HG03025 (cell line): ENCODE results near the gene SLC13A1.
"Not testable (repeated sequence)": the region's sequence is repeated elsewhere in the genome, so short reads cannot be mapped to it uniquely, and the experiment has no call there.

Experiments
- ATAC-seq: cut with Tn5 transposase; IDR thresholded peaks from one replicate; pipeline ENCODE4 v1.9.1; 2021; ENCODE audit warnings: mild to moderate bottlenecking, moderate library complexity; ENCODE audit not compliant: unreplicated experiment, low FRiP score

SLC13A1 gene, protein sequence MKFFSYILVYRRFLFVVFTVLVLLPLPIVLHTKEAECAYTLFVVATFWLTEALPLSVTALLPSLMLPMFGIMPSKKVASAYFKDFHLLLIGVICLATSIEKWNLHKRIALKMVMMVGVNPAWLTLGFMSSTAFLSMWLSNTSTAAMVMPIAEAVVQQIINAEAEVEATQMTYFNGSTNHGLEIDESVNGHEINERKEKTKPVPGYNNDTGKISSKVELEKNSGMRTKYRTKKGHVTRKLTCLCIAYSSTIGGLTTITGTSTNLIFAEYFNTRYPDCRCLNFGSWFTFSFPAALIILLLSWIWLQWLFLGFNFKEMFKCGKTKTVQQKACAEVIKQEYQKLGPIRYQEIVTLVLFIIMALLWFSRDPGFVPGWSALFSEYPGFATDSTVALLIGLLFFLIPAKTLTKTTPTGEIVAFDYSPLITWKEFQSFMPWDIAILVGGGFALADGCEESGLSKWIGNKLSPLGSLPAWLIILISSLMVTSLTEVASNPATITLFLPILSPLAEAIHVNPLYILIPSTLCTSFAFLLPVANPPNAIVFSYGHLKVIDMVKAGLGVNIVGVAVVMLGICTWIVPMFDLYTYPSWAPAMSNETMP

DNA sequence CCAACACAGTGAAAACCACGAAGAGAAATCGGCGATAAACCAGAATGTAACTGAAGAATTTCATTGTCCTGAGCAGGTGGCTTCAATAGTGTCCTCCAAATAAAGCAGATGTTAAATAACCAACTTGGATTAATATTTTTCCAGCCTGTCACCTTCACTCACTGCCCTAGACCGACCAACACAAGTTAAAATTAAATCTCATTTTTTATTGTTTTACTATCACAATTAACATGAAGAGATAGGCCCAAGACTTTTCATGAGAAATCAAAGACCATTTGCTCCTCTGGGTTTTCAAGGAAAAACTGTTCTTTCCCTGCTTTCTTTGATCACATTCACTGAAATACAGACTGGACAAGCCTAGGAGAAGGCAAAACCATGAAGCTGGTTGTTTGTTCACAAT is at the start of gene SLC13A1:
Gene SLC13A1 (minus strand): TSS at position 87 of the 400 bp plus-strand sequence. CDS start 23 bp downstream, at position 64.
- ATAC-seq, result no peak

DNA sequence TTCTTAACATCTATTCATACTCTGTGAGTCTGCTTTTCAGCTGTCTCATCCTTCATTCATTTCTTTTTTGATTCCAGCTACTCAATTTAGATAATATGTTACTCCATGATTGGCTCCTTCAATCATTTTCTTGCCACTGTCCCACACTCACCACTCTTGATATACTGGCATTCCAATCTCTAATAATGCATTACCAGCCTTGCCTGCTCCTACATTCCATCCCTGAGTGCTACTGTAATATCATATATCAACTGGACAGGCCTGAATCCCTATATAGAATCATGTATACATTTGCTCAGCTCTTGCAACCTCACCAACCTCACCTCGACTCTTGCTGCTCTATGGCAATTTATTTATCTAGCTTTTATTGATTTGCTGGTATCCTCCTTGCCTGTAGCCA is 45.0 kb upstream of the SLC13A1 start:
- no peak for ATAC-seq

DNA sequence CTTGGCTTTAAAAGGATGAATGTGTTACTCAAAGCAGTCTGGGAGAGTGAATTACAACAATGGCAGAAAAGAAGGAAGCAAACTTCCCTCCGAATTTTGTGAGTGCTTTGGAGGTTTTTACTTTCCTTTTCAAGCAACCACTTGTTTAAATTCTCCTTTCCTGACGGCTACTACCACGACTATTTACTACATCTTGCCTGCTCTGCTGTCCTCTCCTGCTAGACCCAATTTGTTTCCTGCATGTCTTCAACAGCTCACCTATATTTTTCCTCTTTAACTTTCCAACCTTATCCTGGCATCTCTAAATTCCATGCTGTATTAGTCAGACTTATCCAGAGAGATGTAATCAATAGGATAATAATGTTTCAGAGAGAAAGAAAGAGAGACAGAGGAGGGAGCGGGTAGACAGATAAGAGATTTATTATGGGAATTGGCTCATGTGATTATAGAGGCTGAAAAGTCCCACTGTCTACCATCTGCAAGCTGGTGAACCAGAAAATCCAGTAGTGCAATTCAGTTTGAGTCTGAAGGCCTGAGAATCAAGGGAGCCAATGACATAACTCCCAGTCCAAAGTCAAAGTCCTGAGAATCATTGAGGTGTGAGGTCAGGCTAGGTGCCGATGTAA is 42.8 kb upstream of the SLC13A1 start:
- no peak for ATAC-seq

DNA sequence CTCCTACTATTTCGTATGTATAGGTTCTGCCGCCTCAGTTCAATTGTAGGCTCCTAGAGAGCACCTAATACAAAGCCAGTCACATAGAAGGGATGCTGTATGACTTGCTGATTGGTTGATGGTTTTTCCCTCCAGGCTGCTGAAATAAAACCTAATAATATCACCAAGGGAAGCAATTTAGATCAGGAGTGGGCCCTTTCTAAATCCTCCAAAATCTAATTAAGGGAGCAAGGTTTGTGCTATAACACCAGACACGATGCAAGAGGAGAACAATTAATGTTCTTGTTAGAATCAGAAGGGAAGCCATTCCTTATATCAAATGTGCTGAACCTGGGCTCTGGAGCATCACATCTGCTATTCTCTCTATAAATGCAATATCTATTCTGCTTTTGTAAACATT is 42.0 kb upstream of the SLC13A1 start:
- ATAC-seq, result no peak

DNA sequence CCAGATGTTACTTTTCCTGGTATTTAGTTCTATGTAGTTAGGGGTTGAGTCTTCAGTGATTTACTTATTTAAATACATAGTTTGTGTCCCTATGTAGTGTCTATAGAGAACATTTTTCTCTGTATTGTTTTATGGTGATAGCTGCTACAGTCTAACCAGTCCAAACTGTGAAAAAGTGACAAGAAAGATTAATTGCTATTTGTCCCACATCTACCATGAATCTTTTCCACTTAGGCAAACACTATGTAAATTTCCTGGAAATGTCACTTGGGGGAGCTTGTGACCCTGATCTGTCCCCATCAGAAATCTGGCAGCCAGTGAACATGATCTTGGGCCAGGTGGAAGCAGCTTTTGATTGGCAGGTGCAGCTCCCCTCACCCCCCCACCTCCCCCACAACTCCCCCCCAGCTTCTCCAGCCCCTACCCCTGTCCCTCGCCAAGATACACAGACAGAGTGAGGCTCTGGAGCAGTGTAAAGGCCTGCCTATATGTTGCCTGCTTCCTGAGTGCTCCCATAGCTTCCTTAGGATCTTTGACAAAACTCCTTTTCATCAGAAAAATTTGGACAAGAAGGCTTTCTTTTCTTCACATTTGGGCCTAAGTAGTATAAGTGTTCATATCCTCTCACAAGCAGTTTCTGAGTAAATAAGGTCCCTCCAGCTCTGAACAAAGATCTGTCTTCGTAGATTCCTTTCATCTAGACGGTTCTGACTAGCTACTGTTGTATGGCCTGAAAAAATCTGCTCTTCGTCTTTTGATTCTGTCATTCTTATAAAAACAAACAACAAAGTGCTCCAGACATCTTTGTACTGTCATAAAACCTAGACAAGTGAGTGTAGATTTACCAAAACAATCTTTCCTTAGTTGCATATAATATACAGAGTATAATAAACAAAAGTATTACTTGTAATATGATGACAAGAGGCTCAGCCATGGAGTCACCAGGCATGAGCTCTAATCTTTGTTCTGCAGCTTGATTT is 31.5 kb upstream of the SLC13A1 start:
- ATAC-seq, result no peak

DNA sequence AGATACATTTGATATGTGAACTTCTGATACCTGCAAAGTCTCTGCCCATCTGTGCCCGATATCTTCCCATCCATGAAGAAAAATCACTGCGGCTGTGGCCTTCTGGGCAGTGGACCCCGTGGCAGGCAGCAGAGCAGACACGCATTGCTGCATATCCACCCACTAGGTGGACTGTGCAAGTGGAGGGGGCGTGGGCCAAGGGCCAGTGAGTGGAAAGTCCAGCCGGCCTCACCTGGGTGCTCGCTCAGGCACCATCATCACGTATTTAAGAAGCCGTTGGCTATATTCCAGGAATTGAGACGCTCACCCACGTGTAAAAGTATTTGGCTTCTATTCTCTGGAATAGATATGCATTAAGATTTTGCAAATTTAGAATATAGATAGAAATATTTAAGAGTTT is 30.8 kb upstream of the SLC13A1 start:
- no peak for ATAC-seq

DNA sequence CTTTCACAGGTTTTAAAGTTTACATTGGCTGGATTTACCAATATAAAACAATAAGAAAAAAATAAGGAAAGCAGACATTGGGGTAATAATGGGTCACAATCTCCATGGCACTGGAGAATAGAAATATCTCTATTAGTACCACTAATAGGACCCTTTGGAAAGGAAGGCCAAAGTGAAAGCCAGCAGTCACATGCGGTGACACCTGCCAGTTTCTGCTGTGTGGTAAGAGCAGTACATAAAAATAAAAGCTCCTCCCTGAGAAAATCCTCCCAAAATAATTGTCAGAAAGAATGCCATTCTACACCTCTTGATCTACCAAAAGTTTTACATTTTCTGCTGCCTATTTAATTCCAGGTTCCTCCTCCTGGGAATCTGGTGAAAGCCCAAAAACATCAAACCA is 30.4 kb upstream of the SLC13A1 start:
- ATAC-seq, result no peak

DNA sequence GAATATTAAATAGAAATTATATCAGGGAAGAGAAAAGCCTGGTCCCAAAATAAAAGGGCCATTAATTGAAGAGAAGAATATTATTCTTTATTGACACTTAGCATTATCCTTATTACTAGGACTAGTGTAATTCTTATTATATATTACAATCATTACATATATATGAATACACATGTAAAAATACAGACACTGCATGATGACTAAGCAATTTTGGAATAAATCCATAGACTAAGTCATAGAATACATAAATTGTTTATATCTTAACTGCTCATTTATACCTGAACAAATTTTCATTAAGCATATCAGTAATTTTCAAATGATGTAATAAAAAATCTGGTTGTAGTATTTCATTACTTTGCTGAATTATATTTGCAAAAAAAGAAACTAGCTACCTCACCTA is 29.7 kb upstream of the SLC13A1 start:
- ATAC-seq, result no peak

DNA sequence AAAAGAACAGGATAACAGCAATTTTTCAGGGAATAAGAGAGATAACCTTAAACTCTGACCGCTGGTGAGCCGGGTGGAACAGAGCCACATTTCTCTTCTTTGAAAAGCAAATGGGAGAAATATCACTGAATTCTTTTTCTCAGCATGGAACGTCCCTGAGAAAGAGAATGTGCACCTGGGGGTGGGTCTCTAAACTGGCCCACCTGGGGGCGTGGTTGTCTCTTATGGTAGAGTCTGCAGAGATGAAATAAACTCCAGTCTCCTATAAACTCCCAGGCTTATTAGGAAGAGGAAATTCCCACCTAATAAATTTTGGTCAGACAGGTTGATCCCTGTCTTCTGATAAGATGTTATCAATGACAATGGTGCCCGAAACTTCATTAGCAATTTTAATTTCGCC is 27.9 kb upstream of the SLC13A1 start:
- not testable (repeated sequence) for ATAC-seq

DNA sequence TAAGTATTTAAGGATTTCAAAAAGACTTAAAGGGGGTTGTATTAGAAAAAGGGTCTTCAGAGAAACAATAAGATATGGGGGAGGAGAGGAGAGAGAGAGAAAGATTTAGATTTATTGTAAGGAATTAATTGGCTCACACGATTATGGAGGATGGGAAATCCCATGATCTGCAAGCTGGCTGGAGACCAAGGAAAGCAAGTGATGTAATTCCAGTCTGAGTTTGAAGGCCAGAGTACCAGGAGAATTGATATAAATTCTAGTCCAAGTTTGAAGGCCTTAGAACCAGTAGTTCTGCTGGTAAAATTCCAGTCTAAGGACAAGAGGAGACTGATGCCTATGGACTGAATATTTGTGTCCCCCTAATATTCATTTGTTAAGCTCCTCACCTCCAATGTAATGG is 20.6 kb upstream of the SLC13A1 start:
- no peak for ATAC-seq

DNA sequence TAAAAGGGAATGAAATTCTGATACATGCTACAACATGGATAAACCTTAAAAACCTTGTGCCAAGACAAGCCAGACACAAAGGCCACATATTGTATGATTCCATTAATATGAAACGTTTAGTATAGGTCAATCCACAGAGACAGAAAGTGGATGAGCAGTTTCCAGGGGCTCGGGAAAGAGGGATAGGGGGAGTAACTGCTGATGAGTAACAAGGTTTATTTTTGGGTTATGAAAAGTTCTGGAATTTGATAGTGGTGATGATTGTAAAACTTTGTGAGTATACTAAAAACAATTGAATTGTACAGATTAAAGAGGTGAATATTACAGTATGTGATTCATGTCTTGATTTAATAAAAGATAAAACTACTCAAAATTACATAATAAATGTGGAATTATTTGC is 19.1 kb upstream of the SLC13A1 start:
- no peak for ATAC-seq

DNA sequence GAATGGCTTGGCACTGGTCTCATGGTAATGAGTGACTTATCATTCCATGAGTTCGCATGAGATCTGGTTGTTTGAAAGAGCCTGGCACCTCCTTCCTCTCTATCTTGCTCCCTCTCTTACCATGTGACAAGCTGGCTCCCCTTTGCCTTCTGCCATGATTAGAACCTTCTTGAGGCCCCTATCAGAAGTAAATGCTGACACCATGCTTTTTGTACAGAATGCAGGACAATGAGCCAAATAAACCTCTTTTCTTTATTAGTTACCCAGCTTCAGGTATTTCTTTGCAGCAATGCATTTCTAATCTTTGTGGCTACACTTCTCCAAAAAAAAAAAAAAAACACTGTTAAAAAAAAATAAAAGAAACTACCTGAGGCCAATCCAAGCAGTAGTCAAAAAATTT is 17.1 kb upstream of the SLC13A1 start:
- ATAC-seq, result no peak

DNA sequence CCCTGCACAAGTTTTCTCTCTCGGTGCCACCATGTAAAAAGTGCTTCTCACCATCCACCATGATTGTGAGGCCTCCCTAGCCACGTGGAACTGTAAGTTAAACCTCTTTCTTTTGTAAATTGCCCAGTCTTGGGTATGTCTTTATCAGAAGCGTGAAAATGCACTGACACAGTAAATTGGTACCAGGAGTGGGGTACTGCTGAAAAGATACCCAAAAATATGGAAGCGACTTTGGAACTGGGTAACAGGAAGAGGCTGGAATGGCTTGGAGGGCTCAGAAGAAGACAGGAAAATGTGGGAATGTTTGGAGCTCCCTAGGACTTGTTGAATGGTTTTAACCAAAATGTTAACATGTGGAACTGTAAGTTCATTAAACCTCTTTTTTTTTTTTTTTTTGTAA is 15.6 kb upstream of the SLC13A1 start:
- ATAC-seq, result no peak

DNA sequence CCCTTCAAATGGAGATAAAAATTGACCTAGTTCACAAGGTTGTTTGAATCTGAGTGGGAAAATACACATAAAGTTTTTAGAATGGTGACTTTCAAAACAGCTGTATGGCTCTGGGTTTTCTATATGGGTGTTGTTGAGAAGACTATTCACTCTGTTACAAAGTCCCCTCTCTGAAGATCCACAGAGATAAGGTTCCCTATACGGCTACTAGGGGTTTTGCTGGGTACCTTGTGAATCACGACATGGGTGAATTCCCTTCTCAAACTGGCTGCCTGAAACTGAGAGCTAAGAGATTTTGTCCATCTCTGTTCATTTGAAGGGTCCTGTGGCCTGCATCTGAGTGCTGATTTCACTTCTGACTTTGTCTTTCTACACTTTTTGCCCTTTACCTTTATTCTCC is 11.8 kb upstream of the SLC13A1 start:
- no peak for ATAC-seq

DNA sequence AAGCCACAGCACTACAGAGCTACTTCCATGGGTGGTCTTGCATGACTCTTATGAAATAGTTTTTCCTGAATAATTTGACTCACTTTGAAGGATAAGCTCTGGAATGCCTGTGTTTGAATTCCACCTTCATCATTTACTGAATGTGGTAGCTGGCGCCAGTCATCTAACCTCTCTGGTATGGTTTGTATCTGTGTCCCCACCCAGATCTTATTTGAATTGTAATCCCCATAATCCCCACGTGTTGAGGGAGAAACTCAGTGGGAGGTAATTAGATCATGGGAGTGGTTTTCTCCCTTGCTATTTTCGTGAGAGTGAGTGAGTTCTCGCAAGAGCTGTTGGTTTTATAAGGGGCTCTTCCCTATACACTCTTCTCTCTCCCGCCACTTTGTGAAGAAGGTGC is 11.2 kb upstream of the SLC13A1 start:
- ATAC-seq, result no peak

DNA sequence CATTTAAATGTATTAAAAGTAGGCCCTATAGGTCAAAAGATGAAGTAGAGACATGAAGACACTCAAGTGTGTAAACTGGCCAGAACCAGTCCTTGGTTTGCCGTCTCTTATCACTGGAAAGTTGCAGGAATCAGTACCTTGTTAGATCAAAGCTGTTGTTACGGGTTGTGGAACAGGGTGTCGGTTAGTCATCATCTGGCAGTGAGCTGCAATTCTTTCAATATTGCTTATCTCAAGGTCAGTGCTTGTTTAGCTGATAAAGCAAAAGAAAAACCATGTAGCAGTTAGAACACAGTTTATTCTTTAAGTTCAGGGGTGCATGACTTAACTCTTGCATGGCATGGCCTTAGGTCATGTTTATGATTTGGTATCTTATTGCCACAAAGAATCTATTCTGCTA is 10.0 kb upstream of the SLC13A1 start:
- no peak for ATAC-seq

DNA sequence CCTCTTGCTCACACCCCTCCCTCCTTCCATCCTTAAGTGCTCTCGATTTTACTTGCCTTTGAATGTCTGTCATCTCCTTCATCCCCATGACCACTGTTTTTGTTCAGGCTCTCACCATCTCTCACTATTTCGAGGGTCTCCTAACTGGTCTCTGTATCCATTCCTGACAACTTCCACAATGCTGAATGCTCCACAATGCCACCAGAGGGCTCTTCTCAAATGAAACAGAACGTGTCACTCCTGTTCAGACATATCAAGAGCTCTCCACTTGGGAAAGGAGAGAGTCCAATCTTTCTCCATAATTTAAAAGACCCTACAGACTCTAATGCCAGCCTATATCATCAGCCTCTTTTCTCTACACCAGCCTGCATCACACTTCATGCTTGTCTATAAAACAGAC is 9.0 kb upstream of the SLC13A1 start:
- ATAC-seq, result no peak

DNA sequence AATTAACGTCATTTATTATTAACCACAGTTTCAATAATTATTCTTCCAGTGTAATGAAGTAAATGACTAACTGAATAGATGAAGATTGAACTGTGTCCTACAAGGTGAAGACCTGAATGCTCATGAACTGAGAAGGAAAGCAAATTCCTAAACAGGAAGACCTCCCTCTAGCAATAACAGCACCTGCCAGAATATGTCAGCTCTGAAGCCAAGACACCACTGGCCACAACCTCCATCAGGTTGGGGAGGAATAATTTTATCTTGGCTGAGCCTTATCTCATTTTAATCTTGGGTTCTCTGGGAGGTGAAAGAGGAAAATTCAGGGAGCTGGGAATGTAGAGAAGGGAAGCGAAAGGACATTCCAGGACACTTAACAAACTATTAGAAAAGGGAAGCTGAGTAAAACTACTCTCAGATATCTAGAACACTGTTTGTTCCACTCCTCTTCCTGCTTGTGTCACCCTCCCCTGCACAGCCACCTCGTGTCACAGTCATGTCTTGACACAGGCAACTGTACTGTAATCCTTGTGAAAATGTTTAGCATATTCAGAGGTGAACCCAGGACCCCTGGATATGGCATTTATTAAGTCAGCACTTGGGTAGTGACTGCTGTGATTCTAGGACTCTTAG is 4.6 kb upstream of the SLC13A1 start:
- ATAC-seq, result no peak

DNA sequence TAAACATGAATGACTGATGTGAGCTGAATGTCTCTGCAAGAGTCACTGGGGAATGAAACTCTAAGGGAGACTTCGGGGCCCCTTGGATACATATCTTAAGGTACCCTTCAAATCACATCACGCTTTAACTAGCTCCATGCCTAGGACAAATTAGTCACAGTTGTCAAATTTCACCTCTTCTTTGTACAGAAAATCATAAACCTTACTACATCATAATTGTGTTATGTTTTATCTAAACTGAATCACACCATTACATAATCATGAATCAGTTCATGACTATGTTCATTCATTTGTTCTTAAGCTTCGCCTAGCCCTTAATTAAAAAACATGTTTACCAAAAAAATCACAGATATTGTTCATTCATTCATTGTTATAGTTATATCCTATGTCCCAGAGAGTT is 2.1 kb upstream of the SLC13A1 start:
- no peak for ATAC-seq
